Erythroblast (primary cell): ENCODE results near the gene BBC3.

ENCODE experiments used
- GATA1 ChIP-seq: IDR thresholded peaks from 2 replicates; pipeline ENCODE4 v1.6.1; 2011; ENCODE audit warnings: low read depth, mild to moderate bottlenecking, control low read depth, low read length, moderate library complexity
- POLR2A ChIP-seq: IDR thresholded peaks from 2 replicates; pipeline ENCODE4 v1.6.1; 2011; ENCODE audit warnings: mild to moderate bottlenecking, low read length

GRCh38 chr19:47274071-47274890, 43.3 kb upstream of the BBC3 start, which contains the start of gene INAFM1:
- TF ChIP-seq POLR2A = peak; percentile 33
- no peak for TF ChIP-seq GATA1
